Hepatocyte (in vitro differentiated cells): ENCODE data around the gene SLITRK5. TPM values are rescaled to one million over a fixed set of nuclear protein-coding genes. Genes with fewer than 3 reads are reported as not detected.

Experiments used
- DNase-seq: peaks from one replicate; pipeline ENCODE4 v3.0.0-alpha.2; 2016; ENCODE audit warnings: low spot score
- H2AFZ ChIP-seq: fragments of 200-600 bp; sonication (generic); 2 replicates; pipeline ENCODE4 v1.6.0; 2016; ENCODE audit warnings: antibody characterized with exemption, mild to moderate bottlenecking
- H3K27ac ChIP-seq: fragments of 200-600 bp; sonication (generic); 2 replicates; pipeline ENCODE4 v1.5.1; 2016; ENCODE audit warnings: mild to moderate bottlenecking
- H3K27me3 ChIP-seq: fragments of 200-600 bp; sonication (generic); 2 replicates; pipeline ENCODE4 v1.6.1; 2016
- H3K36me3 ChIP-seq: fragments of 200-600 bp; sonication (generic); replicated peaks from 2 replicates; pipeline ENCODE4 v1.5.1; 2016; ENCODE audit warnings: low read depth; ENCODE audit not compliant: insufficient read depth
- H3K4me1 ChIP-seq: fragments of 200-600 bp; sonication (generic); 2 replicates; pipeline ENCODE4 v1.5.1; 2016; ENCODE audit warnings: mild to moderate bottlenecking, moderate library complexity; ENCODE audit not compliant: insufficient read depth
- H3K4me2 ChIP-seq: fragments of 200-600 bp; sonication (generic); 2 replicates; pipeline ENCODE4 v1.6.0; 2016
- H3K4me3 ChIP-seq: fragments of 200-600 bp; sonication (generic); 2 replicates; pipeline ENCODE4 v1.5.1; 2016; ENCODE audit warnings: mild to moderate bottlenecking
- H3K79me2 ChIP-seq: fragments of 200-600 bp; sonication (generic); 2 replicates; pipeline ENCODE4 v1.6.0; 2017; ENCODE audit warnings: mild to moderate bottlenecking
- H3K9me2 ChIP-seq: fragments of 200-600 bp; sonication (generic); replicated peaks from 2 replicates; pipeline ENCODE4 v1.6.0; 2017; ENCODE audit warnings: mild to moderate bottlenecking; ENCODE audit not compliant: insufficient read depth
- H3K9me3 ChIP-seq: fragments of 200-600 bp; sonication (generic); 2 replicates; pipeline ENCODE4 v1.5.1; 2016; ENCODE audit warnings: low read depth, mild to moderate bottlenecking
- H4K20me1 ChIP-seq: fragments of 200-600 bp; sonication (generic); 2 replicates; pipeline ENCODE4 v1.6.0; 2016; ENCODE audit warnings: mild to moderate bottlenecking; ENCODE audit not compliant: insufficient read depth, poor library complexity, severe bottlenecking
- CTCF ChIP-seq: fragments of 200-600 bp; sonication (generic); IDR thresholded peaks from 2 replicates; pipeline ENCODE4 v1.5.1; 2016; ENCODE audit warnings: antibody characterized with exemption, mild to moderate bottlenecking; ENCODE audit not compliant: poor library complexity
- EZH2 ChIP-seq: fragments of 200-600 bp; sonication (generic); IDR thresholded peaks from 2 replicates; pipeline ENCODE4 v1.6.1; 2016; ENCODE audit warnings: antibody characterized with exemption, mild to moderate bottlenecking, borderline replicate concordance
- EZH2phosphoT487 ChIP-seq: fragments of 200-600 bp; sonication (generic); IDR thresholded peaks from one replicate; pipeline ENCODE4 v1.6.1; 2018; ENCODE audit warnings: antibody characterized with exemption, mild to moderate bottlenecking, low read depth, moderate library complexity; ENCODE audit not compliant: unreplicated experiment, severe bottlenecking
- WGBS: methylation state at CpG from one replicate; pipeline ENCODE4 v1.1.6; 2016; ENCODE audit warnings: low lambda C conversion rate; ENCODE audit errors: missing lambda C conversion rate; 5-methylcytosine and 5-hydroxymethylcytosine counted together
- polyA plus RNA-seq: library from polyadenylated mRNA; unstranded; fragments of >200 nt; fragmentation: Nextera tagmentation; extraction: Ambion mirVana; gene quantifications from 2 replicates; pipeline ENCODE4 v1.2.1, GENCODE V29; 2016
- total RNA-seq: library from RNA; depleted of rRNA; stranded (reverse); fragments of >200 nt; gene quantifications from 2 replicates; pipeline ENCODE4 v1.2.3, GENCODE V29; 2014

Gene SLITRK5
- total and polyA plus RNA-seq, 2 experiments from 2014 or later, result 0.22 to 0.27 TPM

- no peaks in the 10 kb centered on the region for H3K9me3 ChIP-seq
- peaks cover 49% of the 10 kb centered on the region for H3K27me3 ChIP-seq
- H3K9me2 ChIP-seq, result no peaks in the 10 kb centered on the region
- peak overlapping the region; percentile 98 for H3K4me2 ChIP-seq
- peak overlapping the region; percentile 92 for H2AFZ ChIP-seq
- TF ChIP-seq CTCF (no peak), EZH2 (peak; percentile 58)
- no peaks in the 10 kb centered on the region for H3K36me3 ChIP-seq
- peaks cover under 1% of the 10 kb centered on the region for H3K4me1 ChIP-seq
- 1% methylated on average over 40 of the region's 89 CpGs for WGBS
- H4K20me1 ChIP-seq, result no peaks in the 10 kb centered on the region
- peak; percentile 11 for DNase-seq
- peak overlapping the region; percentile 62 for H3K4me3 ChIP-seq
- no peaks in the 10 kb centered on the region for H3K79me2 ChIP-seq
- H3K27ac ChIP-seq, result no peak overlapping the region
These were observed 808 bp downstream of the SLITRK5 start for GRCh38 chr13:87671753-87672605.

- Histone ChIP-seq H3K79me2 (no peaks in the 10 kb centered on the region), H3K4me2 (peak overlapping the region; percentile 98), H3K9me2 (no peaks in the 10 kb centered on the region), H3K27me3 (peaks cover 73% of the 10 kb centered on the region), H3K36me3 (no peaks in the 10 kb centered on the region), H3K4me3 (no peak overlapping the region), H4K20me1 (no peaks in the 10 kb centered on the region), H3K4me1 (peaks cover 4% of the 10 kb centered on the region), H2AFZ (peak overlapping the region; percentile 3), H3K27ac (no peak overlapping the region), H3K9me3 (no peaks in the 10 kb centered on the region)
- peak; percentile 77 for TF ChIP-seq EZH2
- TF ChIP-seq EZH2phosphoT487, result peak; percentile 78
- no peak for TF ChIP-seq CTCF
- DNase-seq, result no peak
- WGBS, result 1% methylated on average over 27 of the region's 27 CpGs
These were observed 3.1 kb downstream of the SLITRK5 start for GRCh38 chr13:87674247-87674738.

GRCh38 chr13:87675851-87676250 is 4.7 kb downstream of the SLITRK5 start:
- TF ChIP-seq CTCF (no peak), EZH2phosphoT487 (no peak), EZH2 (no peak)
- 44% methylated on average over 10 of the region's 10 CpGs for WGBS
- H3K4me1 ChIP-seq, result peaks cover 4% of the 10 kb centered on the region
- no peaks in the 10 kb centered on the region for H3K79me2 ChIP-seq
- no peaks in the 10 kb centered on the region for H3K36me3 ChIP-seq
- DNase-seq, result no peak
- no peak overlapping the region for H3K4me2 ChIP-seq
- no peak overlapping the region for H2AFZ ChIP-seq
- H3K9me3 ChIP-seq, result no peaks in the 10 kb centered on the region
- no peak overlapping the region for H3K4me3 ChIP-seq
- H4K20me1 ChIP-seq, result no peaks in the 10 kb centered on the region
- H3K27me3 ChIP-seq, result peaks cover 78% of the 10 kb centered on the region
- no peaks in the 10 kb centered on the region for H3K9me2 ChIP-seq
- no peak overlapping the region for H3K27ac ChIP-seq
